ENCODE data around the gene LCN1.

Gene LCN1

GRCh38 chr9:135478191-135478590 is 43.0 kb upstream of the LCN1 start:
- H3K27me3 ChIP-seq (replicated peaks), result no peaks in the 10 kb centered on the region
- no peak overlapping the region for H3K27ac ChIP-seq
- no peak for TF ChIP-seq CTCF (IDR thresholded peaks at IDR 0.05; ENCODE audit: low read depth, low read length, missing control alignments)
- no peaks in the 10 kb centered on the region for H3K36me3 ChIP-seq (replicated peaks)
- no peak for DNase-seq
- in situ Hi-C loops (cut with HindIII; ENCODE audit: low pct_ligation_motif_present, low sequenced_read_pairs), result no loop called here
- no peak overlapping the region for H3K4me3 ChIP-seq (ENCODE audit: low read depth, low read length)

GRCh38 chr9:135478829-135479468 is 42.3 kb upstream of the LCN1 start:
- no peaks in the 10 kb centered on the region for H3K27me3 ChIP-seq (replicated peaks)
- no peaks in the 10 kb centered on the region for H3K36me3 ChIP-seq (replicated peaks)
- no peak for DNase-seq
- in situ Hi-C loops (cut with HindIII; ENCODE audit: low pct_ligation_motif_present, low sequenced_read_pairs), result no loop called here
- TF ChIP-seq CTCF (IDR thresholded peaks at IDR 0.05; ENCODE audit: low read depth, low read length, missing control alignments), result peak; percentile 39
- no peak overlapping the region for H3K27ac ChIP-seq
- H3K4me3 ChIP-seq (ENCODE audit: low read depth, low read length), result peak overlapping the region; percentile 35

- in situ Hi-C loops (cut with HindIII; ENCODE audit: low pct_ligation_motif_present, low sequenced_read_pairs), result no loop called here
- Histone ChIP-seq H3K4me3 (ENCODE audit: low read depth, low read length) (peak within 1 kb of the TSS; percentile 69), H3K27ac (no peak within 1 kb of the TSS), H3K27me3 (replicated peaks) (no peaks in the 10 kb centered on the region), H3K36me3 (replicated peaks) (no peaks in the 10 kb centered on the region)
- no peak for TF ChIP-seq CTCF (IDR thresholded peaks at IDR 0.05; ENCODE audit: low read depth, low read length, missing control alignments)
- no peak for DNase-seq
Observed at GRCh38 chr9:135479469-135480052, 41.7 kb upstream of the LCN1 start, which contains the start of gene PPP1R26. PPP1R26 (plus strand) TSS chr9:135479782; CDS start chr9:135484511, 4,729 bp downstream.

GRCh38 chr9:135480071-135480939 is 40.9 kb upstream of the LCN1 start:
- in situ Hi-C loops (cut with HindIII; ENCODE audit: low pct_ligation_motif_present, low sequenced_read_pairs), result no loop called here
- H3K27me3 ChIP-seq (replicated peaks), result no peaks in the 10 kb centered on the region
- H3K27ac ChIP-seq, result no peak overlapping the region
- peak; percentile 20 for DNase-seq
- peak overlapping the region; percentile 69 for H3K4me3 ChIP-seq (ENCODE audit: low read depth, low read length)
- no peaks in the 10 kb centered on the region for H3K36me3 ChIP-seq (replicated peaks)
- no peak for TF ChIP-seq CTCF (IDR thresholded peaks at IDR 0.05; ENCODE audit: low read depth, low read length, missing control alignments)

- in situ Hi-C loops (cut with HindIII; ENCODE audit: low pct_ligation_motif_present, low sequenced_read_pairs), result no loop called here
- no peak for DNase-seq
- H3K36me3 ChIP-seq (replicated peaks), result no peaks in the 10 kb centered on the region
- H3K27ac ChIP-seq, result no peak overlapping the region
- no peak for TF ChIP-seq CTCF (IDR thresholded peaks at IDR 0.05; ENCODE audit: low read depth, low read length, missing control alignments)
- H3K27me3 ChIP-seq (replicated peaks), result no peaks in the 10 kb centered on the region
- H3K4me3 ChIP-seq (ENCODE audit: low read depth, low read length), result peak overlapping the region; percentile 69
Observed at GRCh38 chr9:135480940-135481310, 40.3 kb upstream of the LCN1 start.

Data from brain microvascular endothelial cell (primary cell).